Naive thymus-derived CD4-positive, alpha-beta T cell (primary cell): ENCODE data around the gene ZNF358. TPM values are rescaled to one million over a fixed set of nuclear protein-coding genes. Genes with fewer than 3 reads are reported as not detected.

ENCODE experiments used
- polyA plus RNA-seq, 2 donors: library from polyadenylated mRNA; unstranded; fragments of 300-500 nt; fragmentation: Illumina TruSeq; gene quantifications; one replicate each; pipeline ENCODE4 v1.2.3, GENCODE V29; 2021
- total RNA-seq, 6 experiments: library from RNA in 5 of 6; stranded (reverse) in 5 of 6; gene quantifications; 1 replicate in 5 of 6; 2 replicates in 1 of 6; pipeline ENCODE4 v1.2.3 and lab custom pipeline; 2021 to 2026

The ZNF358 gene
- total and polyA plus RNA-seq, 7 experiments from 2014 or later, result 1.4 to 10.1 (median 7.1) TPM

Other genes starting within 250 kb of the ZNF358 start
- 1 to 10 TPM in 4 of 5 experiments, under 1 TPM in 1; 0.89 to 9.9 (median 3.9) TPM for gene INSR, start 221.7 kb upstream of the ZNF358 start, total RNA-seq
- gene INSR, start 221.7 kb upstream of the ZNF358 start, polyA plus RNA-seq, result under 1 TPM; 0.29 to 0.71 TPM
- 100 to 1,000 TPM in 4 of 5 experiments, 10 to 100 TPM in 1; 53.0 to 132 (median 130) TPM for gene ARHGEF18, start 167.2 kb upstream of the ZNF358 start, total RNA-seq
- gene ARHGEF18, start 167.2 kb upstream of the ZNF358 start, polyA plus RNA-seq, result 10 to 100 TPM in 1 of 2 donors, 1 to 10 TPM in 1; 3.9 to 14.4 TPM
- gene PEX11G, start 27.1 kb upstream of the ZNF358 start, total RNA-seq, result 1 to 10 TPM in 1 of 5 experiments, under 1 TPM in 4; 0.59 to 1.2 (median 0.76) TPM
- gene PEX11G, start 27.1 kb upstream of the ZNF358 start, polyA plus RNA-seq, result 1 to 10 TPM in 1 of 2 donors, under 1 TPM in 1; 0.89 to 1.6 TPM
- gene MCOLN1, start 6.5 kb downstream of the ZNF358 start, total RNA-seq, result 10 to 100 TPM; 13.8 to 49.2 (median 18.1) TPM
- 10 to 100 TPM in 1 of 2 donors, 1 to 10 TPM in 1; 8.8 to 11.7 TPM for gene MCOLN1, start 6.5 kb downstream of the ZNF358 start, polyA plus RNA-seq
- 100 to 1,000 TPM in 4 of 5 experiments, 10 to 100 TPM in 1; 82.0 to 157 (median 133) TPM for gene PNPLA6, start 19.6 kb downstream of the ZNF358 start, total RNA-seq
- 10 to 100 TPM in 1 of 2 donors, 1 to 10 TPM in 1; 5.3 to 12.7 TPM for gene PNPLA6, start 19.6 kb downstream of the ZNF358 start, polyA plus RNA-seq
- under 1 TPM in 4 of 5 experiments, not detected in 1; 0.16 to 0.76 (median 0.35) TPM for gene CAMSAP3, start 79.8 kb downstream of the ZNF358 start, total RNA-seq
- gene CAMSAP3, start 79.8 kb downstream of the ZNF358 start, polyA plus RNA-seq, result under 1 TPM; 0.06 to 0.07 TPM
- gene XAB2, start 113.4 kb downstream of the ZNF358 start, total RNA-seq, result 10 to 100 TPM; 49.3 to 79.8 (median 76.4) TPM
- 10 to 100 TPM in 1 of 2 donors, 1 to 10 TPM in 1; 6.4 to 11.9 TPM for gene XAB2, start 113.4 kb downstream of the ZNF358 start, polyA plus RNA-seq
- 100 to 1,000 TPM; 112 to 134 (median 117) TPM for gene PET100, start 113.7 kb downstream of the ZNF358 start, total RNA-seq
- gene PET100, start 113.7 kb downstream of the ZNF358 start, polyA plus RNA-seq, result 100 to 1,000 TPM; 158 to 274 TPM
- gene PCP2, start 117.6 kb downstream of the ZNF358 start, total RNA-seq, result 10 to 100 TPM in 1 of 5 experiments, 1 to 10 TPM in 4; 2.2 to 13.4 (median 5.4) TPM
- not detected for gene PCP2, start 117.6 kb downstream of the ZNF358 start, polyA plus RNA-seq
- gene STXBP2, start 121.0 kb downstream of the ZNF358 start, total RNA-seq, result 100 to 1,000 TPM; 158 to 411 (median 187) TPM
- gene STXBP2, start 121.0 kb downstream of the ZNF358 start, polyA plus RNA-seq, result 10 to 100 TPM; 52.8 to 61.1 TPM
- gene RETN, start 152.9 kb downstream of the ZNF358 start, total RNA-seq, result 1 to 10 TPM in 1 of 5 experiments, not detected in 4; 3.4 TPM
- gene RETN, start 152.9 kb downstream of the ZNF358 start, polyA plus RNA-seq, result not detected
- gene MCEMP1, start 161.0 kb downstream of the ZNF358 start, total RNA-seq, result 10 to 100 TPM in 1 of 5 experiments, 1 to 10 TPM in 1, not detected in 3; 1.2 to 12.3 TPM
- gene MCEMP1, start 161.0 kb downstream of the ZNF358 start, polyA plus RNA-seq, result not detected
- 10 to 100 TPM; 43.7 to 79.3 (median 75.4) TPM for gene TRAPPC5, start 164.7 kb downstream of the ZNF358 start, total RNA-seq
- gene TRAPPC5, start 164.7 kb downstream of the ZNF358 start, polyA plus RNA-seq, result 100 to 1,000 TPM; 165 to 191 TPM
- gene FCER2, start 186.0 kb downstream of the ZNF358 start, total RNA-seq, result 1 to 10 TPM in 2 of 5 experiments, under 1 TPM in 1, not detected in 2; 0.32 to 3.8 (median 1.3) TPM
- under 1 TPM; 0.48 to 0.52 TPM for gene FCER2, start 186.0 kb downstream of the ZNF358 start, polyA plus RNA-seq
- gene CLEC4G, start 216.0 kb downstream of the ZNF358 start, total RNA-seq, result 1 to 10 TPM in 1 of 5 experiments, not detected in 4; 1.2 TPM
- gene CLEC4G, start 216.0 kb downstream of the ZNF358 start, polyA plus RNA-seq, result not detected
- gene CD209, start 231.4 kb downstream of the ZNF358 start, total RNA-seq, result under 1 TPM in 3 of 5 experiments, not detected in 2; 0.27 to 0.68 (median 0.32) TPM
- gene CD209, start 231.4 kb downstream of the ZNF358 start, polyA plus RNA-seq, result not detected
- gene CLEC4M, start 247.1 kb downstream of the ZNF358 start, total RNA-seq, result not detected
- gene CLEC4M, start 247.1 kb downstream of the ZNF358 start, polyA plus RNA-seq, result under 1 TPM in 1 of 2 donors, not detected in 1; 0.74 TPM